ENCODE measurements around the gene NAALADL1. TPM values are rescaled to one million over a fixed set of nuclear protein-coding genes. Genes with fewer than 3 reads are reported as not detected.

Gene NAALADL1
- total RNA-seq, 4 donors from 2014 or later, result 0.34 to 19.6 (median 3.1) TPM

GRCh38 chr11:65087216-65087615 is 28.9 kb upstream of the NAALADL1 start:
- Histone ChIP-seq H3K4me1 (peaks cover 11 to 30% (median 14%) of the 10 kb centered on the region in 3 donors), H3K27me3 (no peaks in the 10 kb centered on the region), H3K9me3 (no peaks in the 10 kb centered on the region), H3K4me3 (no peak overlapping the region), H3K36me3 (peaks cover 7 to 51% (median 29%) of the 10 kb centered on the region in 3 donors), H3K27ac (no peak overlapping the region)
- TF ChIP-seq POLR2A (IDR thresholded peaks at IDR 0.05) (no peak), CTCF (IDR thresholded peaks at IDR 0.05) (no peak)
- intact Hi-C loops (cut with DNase I), result no loop called here
- no peak for DNase-seq
- 85 to 95% methylated on average over 6 to 11 of the region's 11 CpGs for WGBS, 2 donors

- H3K9me3 ChIP-seq, result no peaks in the 10 kb centered on the region
- intact Hi-C loops (cut with DNase I), result no loop called here
- no peak overlapping the region for H3K27ac ChIP-seq
- no peak for DNase-seq
- H3K4me3 ChIP-seq, result no peak overlapping the region
- no peaks in the 10 kb centered on the region for H3K27me3 ChIP-seq
- H3K4me1 ChIP-seq, result peaks cover 11 to 30% (median 14%) of the 10 kb centered on the region in 3 donors
- no peak for TF ChIP-seq POLR2A (IDR thresholded peaks at IDR 0.05)
- no peak for TF ChIP-seq CTCF (IDR thresholded peaks at IDR 0.05)
- WGBS, 2 donors, result 75 to 86% methylated on average over 1 to 3 of the region's 9 CpGs
- H3K36me3 ChIP-seq, result peaks cover 7 to 51% (median 29%) of the 10 kb centered on the region in 3 donors
Observed at GRCh38 chr11:65086809-65087208, 28.5 kb upstream of the NAALADL1 start.

- Histone ChIP-seq H3K9me3 (no peaks in the 10 kb centered on the region), H3K36me3 (peaks cover 7 to 51% (median 29%) of the 10 kb centered on the region in 3 donors), H3K4me1 (peaks cover 11 to 30% (median 14%) of the 10 kb centered on the region in 3 donors), H3K27me3 (no peaks in the 10 kb centered on the region), H3K4me3 (no peak overlapping the region), H3K27ac (no peak overlapping the region)
- intact Hi-C loops (cut with DNase I), result no loop called here
- WGBS, 2 donors, result 77 to 85% methylated on average over 4 of the region's 4 CpGs
- TF ChIP-seq CTCF (IDR thresholded peaks at IDR 0.05) (no peak), POLR2A (IDR thresholded peaks at IDR 0.05) (no peak)
- no peak for DNase-seq
Observed at GRCh38 chr11:65085446-65085845, 27.1 kb upstream of the NAALADL1 start.

GRCh38 chr11:65084598-65085375 is 26.4 kb upstream of the NAALADL1 start:
- intact Hi-C loops (cut with DNase I), result no loop called here
- 37 to 39% methylated on average over 17 to 23 of the region's 23 CpGs for WGBS, 2 donors
- Histone ChIP-seq H3K36me3 (peaks cover 7 to 49% (median 29%) of the 10 kb centered on the region in 3 donors), H3K4me3 (peak overlapping the region; percentile 44 to 90 (median 79)), H3K27ac (peak overlapping the region; percentile 90 to 99 (median 97)), H3K4me1 (peaks cover 11 to 30% (median 14%) of the 10 kb centered on the region in 3 donors), H3K9me3 (no peaks in the 10 kb centered on the region), H3K27me3 (no peaks in the 10 kb centered on the region)
- no peak for DNase-seq
- TF ChIP-seq CTCF (IDR thresholded peaks at IDR 0.05), result no peak
- no peak for TF ChIP-seq POLR2A (IDR thresholded peaks at IDR 0.05)

GRCh38 chr11:65083834-65084597 is 25.7 kb upstream of the NAALADL1 start, which contains the start of the genes CDCA5 and ZFPL1:
TSS of gene CDCA5 (minus strand) at chr11:65084040. CDS start at chr11:65083978, 62 bp downstream.
TSS of gene ZFPL1 (plus strand) at chr11:65084222. CDS start at chr11:65084699, 477 bp downstream.
- no peaks in the 10 kb centered on the region for H3K27me3 ChIP-seq
- whole genome bisulfite sequencing, 2 donors, result 0 to 1% methylated on average over 11 to 15 of the region's 79 CpGs
- peaks cover 7 to 42% (median 29%) of the 10 kb centered on the region in 3 donors for H3K36me3 ChIP-seq
- no peaks in the 10 kb centered on the region for H3K9me3 ChIP-seq
- peak; percentile 63 for DNase-seq
- peaks cover 11 to 30% (median 14%) of the 10 kb centered on the region in 3 donors for H3K4me1 ChIP-seq
- peak in 2 of 4 donors; percentile 65 to 66 for TF ChIP-seq POLR2A (IDR thresholded peaks at IDR 0.05)
- peak in 4 of 6 experiments; percentile 7 to 50 (median 14) for TF ChIP-seq CTCF (IDR thresholded peaks at IDR 0.05)
- peak within 1 kb of the TSS; percentile 90 to 99 (median 97) for H3K27ac ChIP-seq
- H3K4me3 ChIP-seq, result peak within 1 kb of the TSS; percentile 44 to 90 (median 79)
- intact Hi-C loops (cut with DNase I), result no loop called here

All from esophagus squamous epithelium (tissue), 5 donors.